ENCODE measurements around the gene PRR22. TPM values are rescaled to one million over a fixed set of nuclear protein-coding genes. Genes with fewer than 3 reads are reported as not detected.
A peak's percentile ranks its signal among the peaks of the same experiment; 100 is the strongest.

The PRR22 gene
- total RNA-seq, 1 donor = 0.09 TPM

GRCh38 chr19:5800361-5801270, 16.1 kb upstream of the PRR22 start:
- peak; percentile 7 for DNase-seq (ENCODE audit: low read depth)
- no peak overlapping the region for H3K4me3 ChIP-seq (ENCODE audit: low read depth, low read length)
- no peak for TF ChIP-seq CTCF (IDR thresholded peaks at IDR 0.05; ENCODE audit: insufficient read depth, low read length)

GRCh38 chr19:5799247-5800241, 15.0 kb upstream of the PRR22 start:
- TF ChIP-seq CTCF (IDR thresholded peaks at IDR 0.05; ENCODE audit: insufficient read depth, low read length) = no peak
- no peak for DNase-seq (ENCODE audit: low read depth)
- no peak overlapping the region for H3K4me3 ChIP-seq (ENCODE audit: low read depth, low read length)

GRCh38 chr19:5798244-5798643, 13.7 kb upstream of the PRR22 start:
- DNase-seq (ENCODE audit: low read depth) = no peak

DNA sequence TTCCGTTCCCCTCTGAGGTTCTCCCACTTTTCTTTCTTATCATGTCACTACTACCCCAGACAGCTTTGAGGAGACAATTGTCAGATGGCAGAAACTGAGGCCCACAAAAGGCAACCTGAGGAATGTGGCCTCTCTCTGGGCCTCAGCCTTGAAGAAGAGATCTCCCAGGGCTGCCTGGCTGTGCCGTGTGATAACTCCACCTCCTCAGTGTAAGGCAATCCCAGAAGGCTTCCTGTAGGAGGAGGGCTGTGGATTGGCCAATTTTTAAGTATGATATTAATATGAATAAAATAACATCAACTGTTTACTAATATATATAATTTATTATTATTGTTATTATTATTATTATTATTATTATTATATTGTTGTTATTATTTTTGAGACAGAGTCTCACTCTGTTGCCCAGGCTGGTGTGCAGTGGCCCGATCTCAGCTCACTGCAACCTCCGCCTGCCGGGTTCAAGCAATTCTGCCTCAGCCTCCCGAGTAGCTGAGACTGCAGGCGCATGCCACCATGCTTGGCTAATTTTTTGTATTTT, 10.9 kb upstream of the PRR22 start:
- DNase-seq (ENCODE audit: low read depth) = no peak
- TF ChIP-seq CTCF (IDR thresholded peaks at IDR 0.05; ENCODE audit: insufficient read depth, low read length) = no peak
- no peak overlapping the region for H3K4me3 ChIP-seq (ENCODE audit: low read depth, low read length)

More at GRCh38 chr19:5798244-5798643, 13.7 kb upstream of the PRR22 start:
- H3K4me3 ChIP-seq (ENCODE audit: low read depth, low read length) = no peak overlapping the region
- no peak for TF ChIP-seq CTCF (IDR thresholded peaks at IDR 0.05; ENCODE audit: insufficient read depth, low read length)

GRCh38 chr19:5793188-5793587, 8.6 kb upstream of the PRR22 start:
- no peak for TF ChIP-seq CTCF (IDR thresholded peaks at IDR 0.05; ENCODE audit: insufficient read depth, low read length)
- no peak overlapping the region for H3K4me3 ChIP-seq (ENCODE audit: low read depth, low read length)
- no peak for DNase-seq (ENCODE audit: low read depth)

GRCh38 chr19:5792224-5792623, 7.7 kb upstream of the PRR22 start:
- no peak for TF ChIP-seq CTCF (IDR thresholded peaks at IDR 0.05; ENCODE audit: insufficient read depth, low read length)
- no peak overlapping the region for H3K4me3 ChIP-seq (ENCODE audit: low read depth, low read length)
- no peak for DNase-seq (ENCODE audit: low read depth)
